A549 (cell line): ENCODE results near the gene SORL1.

Source experiments
- CTCF ChIP-seq: fragments of >200 bp; sonication (Bioruptor Twin); formaldehyde crosslinking; IDR thresholded peaks from 3 replicates; pipeline ENCODE4 v1.5.1; 2016
- JUNB ChIP-seq: fragments of >200 bp; sonication (Bioruptor Twin); formaldehyde crosslinking; IDR thresholded peaks from 2 replicates; pipeline ENCODE4 v1.6.1; 2016
- NR3C1 ChIP-seq: fragments of >200 bp; sonication (Bioruptor Twin); formaldehyde crosslinking; IDR thresholded peaks from 3 replicates; pipeline ENCODE4 v1.6.1; 2017

GRCh38 chr11:121499405-121499804 is 47.3 kb downstream of the SORL1 start:
- TF ChIP-seq CTCF: no peak
- no peak for TF ChIP-seq NR3C1
- no peak for TF ChIP-seq JUNB
